Measurements from ENCODE around the gene KIF26B.

GRCh38 chr1:245207801-245208200 is 53.0 kb downstream of the KIF26B start:
- TF ChIP-seq CTCF (IDR thresholded peaks at IDR 0.05) = no peak
- TF ChIP-seq POLR2A (IDR thresholded peaks at IDR 0.05) = no peak

All from body of pancreas (tissue), 4 donors.